AG04450 (cell line): Measurements from ENCODE around the gene TMEM53. TPM values are rescaled to one million over a fixed set of nuclear protein-coding genes. Genes with fewer than 3 reads are reported as not detected.
"Not testable (repeated sequence)": the region's sequence is repeated elsewhere in the genome, so short reads cannot be mapped to it uniquely, and the experiment has no call there.

Source experiments
- CTCF ChIA-PET: fragments of 300-600, 350-600 bp; formaldehyde crosslinking; extraction: SDS; loops from one replicate; lab custom pipeline; 2022; ENCODE audit warnings: antibody characterized with exemption, inconsistent platforms; lab: Charles Lee
- POLR2A ChIA-PET: fragments of 350-600 bp; formaldehyde crosslinking; extraction: SDS; loops from one replicate; lab custom pipeline; 2021; ENCODE audit warnings: antibody characterized with exemption, inconsistent platforms; lab: Yijun Ruan, JAX
- DNase-seq: peaks from one replicate; pipeline ENCODE4 v3.0.0-alpha.2; 2011; ENCODE audit warnings: low read depth, low spot score
- H3K27ac ChIP-seq: one replicate; pipeline ENCODE4 v1.5.1; 2012; ENCODE audit warnings: low read depth, low read length, control low read depth
- H3K27me3 ChIP-seq: one replicate; pipeline ENCODE4 v1.6.0; 2012; ENCODE audit warnings: low read length; ENCODE audit not compliant: control insufficient read depth, insufficient read depth
- H3K4me3 ChIP-seq: 2 replicates; pipeline ENCODE4 v1.5.1; 2011; ENCODE audit warnings: mild to moderate bottlenecking, low read depth, low read length, control low read depth
- H3K9me3 ChIP-seq: 2 replicates; pipeline ENCODE4 v1.5.1; 2012; ENCODE audit warnings: low read length; ENCODE audit not compliant: control insufficient read depth, insufficient read depth
- polyA plus RNA-seq: library from polyadenylated mRNA; depleted of rRNA; stranded (reverse); fragments of >200 nt; gene quantifications from 2 replicates; pipeline ENCODE4 v1.2.3, GENCODE V29; 2011
- TF ChIP-seq, protein P1 (sequence below): IDR thresholded peaks from 2 replicates; pipeline ENCODE4 v1.5.1; 2011; ENCODE audit warnings: low read depth, low read length, control low read depth, inconsistent platforms

TMEM53 gene
- polyA plus RNA-seq, 1 experiment = 4.4 TPM

DNA sequence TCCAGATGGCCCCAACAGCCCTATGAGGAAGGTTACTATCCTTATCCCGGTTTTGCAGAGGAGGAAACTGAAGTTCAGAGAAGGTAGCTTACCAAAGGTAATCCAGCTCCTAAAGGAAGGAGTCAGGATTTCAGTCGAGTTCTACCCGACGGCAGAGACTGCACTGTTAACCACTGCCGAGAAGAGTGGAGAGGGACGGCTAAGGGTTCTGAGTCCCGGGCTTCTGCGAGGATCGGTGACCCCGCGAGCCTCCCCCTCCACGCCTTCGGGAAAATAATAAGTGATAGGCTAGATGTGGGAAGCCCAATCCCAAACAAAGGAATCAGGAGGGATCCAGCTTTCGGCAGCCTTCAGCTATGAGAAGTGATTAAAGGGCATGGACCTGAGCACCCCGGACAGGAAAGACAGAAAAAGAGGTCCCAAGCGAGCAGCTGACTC is 587 bp downstream of the TMEM53 start:
- DNase-seq = no peak
- H3K27ac ChIP-seq = peak overlapping the region; percentile 92
- no peaks in the 10 kb centered on the region for H3K27me3 ChIP-seq
- TF ChIP-seq, protein P1, sequence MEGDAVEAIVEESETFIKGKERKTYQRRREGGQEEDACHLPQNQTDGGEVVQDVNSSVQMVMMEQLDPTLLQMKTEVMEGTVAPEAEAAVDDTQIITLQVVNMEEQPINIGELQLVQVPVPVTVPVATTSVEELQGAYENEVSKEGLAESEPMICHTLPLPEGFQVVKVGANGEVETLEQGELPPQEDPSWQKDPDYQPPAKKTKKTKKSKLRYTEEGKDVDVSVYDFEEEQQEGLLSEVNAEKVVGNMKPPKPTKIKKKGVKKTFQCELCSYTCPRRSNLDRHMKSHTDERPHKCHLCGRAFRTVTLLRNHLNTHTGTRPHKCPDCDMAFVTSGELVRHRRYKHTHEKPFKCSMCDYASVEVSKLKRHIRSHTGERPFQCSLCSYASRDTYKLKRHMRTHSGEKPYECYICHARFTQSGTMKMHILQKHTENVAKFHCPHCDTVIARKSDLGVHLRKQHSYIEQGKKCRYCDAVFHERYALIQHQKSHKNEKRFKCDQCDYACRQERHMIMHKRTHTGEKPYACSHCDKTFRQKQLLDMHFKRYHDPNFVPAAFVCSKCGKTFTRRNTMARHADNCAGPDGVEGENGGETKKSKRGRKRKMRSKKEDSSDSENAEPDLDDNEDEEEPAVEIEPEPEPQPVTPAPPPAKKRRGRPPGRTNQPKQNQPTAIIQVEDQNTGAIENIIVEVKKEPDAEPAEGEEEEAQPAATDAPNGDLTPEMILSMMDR = no peak
- ChIA-PET POLR2A (interaction anchor here (0.9 to 1.6 kb wide), 5 partner anchors 18 to 57 kb away, joined by 3 to 9 read pairs (median 8); no protein-coding TSS in a partner anchor), CTCF (interaction anchor here (0.9 to 4.2 kb wide), 4 partner anchors 15 to 296 kb away, joined by 3 to 24 read pairs (median 8); partner anchors contain the start of gene RNU5D-1)
- H3K9me3 ChIP-seq = no peaks in the 10 kb centered on the region
- H3K4me3 ChIP-seq = peak overlapping the region; percentile 91

DNA sequence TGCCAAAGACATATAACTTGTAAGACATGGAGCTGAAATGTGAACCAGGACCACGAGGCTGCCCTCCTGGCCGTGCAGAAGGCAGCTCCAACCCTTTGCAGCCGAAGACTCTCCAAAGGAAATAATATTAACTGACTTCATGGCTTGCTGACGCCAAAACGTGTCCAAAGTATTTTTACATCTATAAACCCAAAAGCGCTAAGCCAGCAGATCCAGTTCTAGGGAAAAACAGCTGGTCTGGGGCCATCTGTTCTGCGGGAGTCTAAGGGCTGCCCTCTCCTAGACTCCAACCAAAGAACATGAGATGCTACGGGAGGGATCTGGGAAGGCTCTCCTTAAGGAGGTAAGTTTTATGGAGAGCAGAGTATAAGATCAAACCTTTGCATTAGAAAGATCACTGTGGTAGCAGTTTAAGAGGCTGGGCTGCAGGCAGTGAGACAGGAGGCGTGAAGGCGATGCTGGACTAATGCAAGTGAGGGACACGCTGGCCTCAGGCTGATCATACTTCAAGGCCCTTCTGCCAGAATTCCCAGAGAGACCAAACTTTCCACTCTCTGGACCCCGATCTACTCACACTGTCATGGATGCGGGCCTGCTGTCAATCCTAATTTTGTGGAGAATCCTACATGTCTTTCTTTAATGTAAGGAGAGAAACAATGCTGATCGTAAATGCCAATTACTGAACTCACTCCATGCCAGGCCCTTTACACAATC is 1.2 kb downstream of the TMEM53 start:
- Histone ChIP-seq H3K27ac (no peak overlapping the region), H3K27me3 (no peaks in the 10 kb centered on the region), H3K4me3 (peak overlapping the region; percentile 91), H3K9me3 (no peaks in the 10 kb centered on the region)
- TF ChIP-seq, protein P1 = no peak
- CTCF ChIA-PET = interaction anchor here (0.9 to 4.2 kb wide), 4 partner anchors 14 to 295 kb away, joined by 3 to 24 read pairs (median 8); partner anchors contain the start of gene RNU5D-1
- DNase-seq = no peak
- POLR2A ChIA-PET = interaction anchor here (0.9 to 1.6 kb wide), 4 partner anchors 18 to 57 kb away, joined by 3 to 9 read pairs (median 8); no protein-coding TSS in a partner anchor

DNA sequence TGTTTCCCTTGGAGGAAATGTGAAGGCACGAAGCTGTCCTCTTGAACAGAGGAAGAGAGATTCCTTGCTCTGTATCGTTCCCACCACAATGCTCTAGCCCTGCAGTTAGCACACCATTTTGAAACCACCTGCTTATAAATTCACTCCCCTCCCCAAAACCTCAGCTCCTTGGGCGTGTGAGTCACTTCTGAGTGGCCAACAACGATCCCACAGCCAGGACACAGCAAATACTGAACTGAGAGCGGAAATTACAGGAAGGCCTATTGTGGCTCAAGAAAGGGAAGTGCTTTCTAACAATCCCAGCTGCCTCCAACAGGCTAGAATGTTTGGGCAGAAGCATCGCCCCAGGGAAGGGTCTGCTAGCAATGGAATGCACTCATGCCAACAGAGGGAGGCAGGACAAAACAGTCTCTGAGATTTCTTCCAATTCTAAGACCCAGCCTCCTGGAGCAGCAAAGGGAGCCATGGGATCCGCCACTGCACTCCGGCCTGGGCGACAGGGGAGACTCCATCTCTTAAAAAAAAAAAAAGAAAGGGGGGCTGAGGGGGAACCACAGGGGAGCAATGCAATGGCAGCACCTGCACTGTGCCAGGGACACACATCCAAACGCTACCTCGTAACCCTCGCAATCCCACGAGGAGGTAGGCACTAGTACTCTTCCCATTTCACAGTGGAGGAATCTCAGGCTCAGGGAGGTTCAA is 1.9 kb downstream of the TMEM53 start:
- CTCF ChIA-PET = interaction anchor here (0.8 to 4.2 kb wide), 4 partner anchors 13 to 59 kb away, joined by 3 to 24 read pairs (median 4); partner anchors contain the start of gene RNU5D-1
- POLR2A ChIA-PET = no interaction called here
- no peaks in the 10 kb centered on the region for H3K27me3 ChIP-seq

DNA sequence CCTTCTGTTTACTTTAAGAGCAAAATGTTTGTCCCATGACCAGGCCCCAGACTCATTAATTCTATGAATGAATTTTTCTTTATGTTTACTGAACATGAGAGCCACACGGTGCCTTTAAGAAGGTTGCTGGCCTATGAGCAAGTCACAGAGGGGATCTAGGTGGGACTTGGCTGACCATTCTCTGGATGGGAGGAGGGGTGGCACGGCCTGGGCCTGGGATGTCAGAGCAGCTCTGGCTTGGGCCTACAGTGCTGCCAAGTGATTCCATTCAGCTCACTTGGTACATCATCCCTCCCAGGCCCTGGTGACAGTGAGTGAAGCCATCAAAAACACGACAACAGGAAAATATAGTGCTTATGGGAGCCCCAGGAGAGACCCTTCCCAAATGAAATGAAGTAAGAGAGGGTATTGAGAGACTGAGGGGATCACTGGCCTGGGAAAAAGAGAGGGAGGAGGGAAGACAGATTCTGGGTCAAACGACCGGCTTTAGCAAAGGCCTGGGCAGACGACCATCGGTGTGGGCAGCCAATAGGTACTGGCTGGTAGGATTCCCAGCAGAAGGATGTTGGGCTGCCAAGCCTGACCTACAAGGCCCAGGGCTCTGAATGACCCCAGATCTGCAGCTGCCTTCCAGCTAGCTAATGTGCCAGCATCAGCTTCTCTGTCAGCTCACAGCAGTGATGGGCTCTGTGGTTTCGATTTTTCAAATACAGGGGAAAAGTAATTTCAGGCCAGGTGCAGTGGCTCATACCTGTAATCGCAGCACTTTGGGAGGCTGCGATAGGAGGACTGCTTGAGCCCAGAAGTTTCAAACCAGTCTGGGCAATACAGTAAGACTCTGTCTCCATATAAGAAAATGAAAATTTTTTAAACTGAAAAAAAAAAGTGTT is 3.3 kb downstream of the TMEM53 start:
- TF ChIP-seq, protein P1 = no peak
- H3K27me3 ChIP-seq = no peaks in the 10 kb centered on the region
- ChIA-PET POLR2A (interaction anchor here (0.6 kb wide), 1 partner anchor 59 kb away, joined by 3 read pairs; no protein-coding TSS in a partner anchor), CTCF (interaction anchor here (1.1 to 4.2 kb wide), 3 partner anchors 15 to 18 kb away, joined by 3 to 24 read pairs (median 10); no protein-coding TSS in a partner anchor)
- no peak overlapping the region for H3K27ac ChIP-seq
- no peaks in the 10 kb centered on the region for H3K9me3 ChIP-seq
- no peak for DNase-seq
- no peak overlapping the region for H3K4me3 ChIP-seq

More for the DNA sequence above, 1.9 kb downstream of the TMEM53 start:
- no peaks in the 10 kb centered on the region for H3K9me3 ChIP-seq
- no peak overlapping the region for H3K27ac ChIP-seq
- TF ChIP-seq, protein P1 = no peak
- DNase-seq = no peak
- no peak overlapping the region for H3K4me3 ChIP-seq

DNA sequence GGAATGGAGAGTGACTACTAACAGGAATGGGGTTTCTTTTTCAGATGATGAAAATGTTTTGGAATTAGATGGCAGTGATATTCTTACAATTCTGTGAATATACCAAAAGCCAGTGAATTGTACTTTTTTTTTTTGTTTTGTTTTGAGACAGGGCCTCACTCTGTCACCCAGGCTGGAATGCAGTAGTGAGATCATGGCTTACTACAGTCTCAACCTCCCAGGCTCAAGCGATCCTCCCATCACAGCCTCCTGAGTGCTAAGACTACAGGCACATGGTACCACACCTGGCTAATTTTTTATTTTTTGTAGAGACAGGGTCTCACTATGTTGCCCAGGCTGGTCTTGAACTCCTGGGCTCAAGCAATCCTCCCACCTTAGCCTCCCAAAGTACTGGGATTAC is 7.6 kb downstream of the TMEM53 start:
- H3K27me3 ChIP-seq, H3K27ac ChIP-seq, H3K4me3 ChIP-seq, CTCF ChIA-PET, H3K9me3 ChIP-seq, DNase-seq, POLR2A ChIA-PET: not testable (repeated sequence)
